Naive thymus-derived CD8-positive, alpha-beta T cell (primary cell): Measurements from ENCODE around the gene KRT9. TPM values are rescaled to one million over a fixed set of nuclear protein-coding genes. Genes with fewer than 3 reads are reported as not detected.
"Not testable (repeated sequence)": the region's sequence is repeated elsewhere in the genome, so short reads cannot be mapped to it uniquely, and the experiment has no call there.

Source experiments
- ATAC-seq, 2 donors: fragments of 150-1000 bp; cut with Tn5 transposase in 1 of 2; sonication (Bioruptor Pico), chemical (Tn5 transposase) in 1 of 2; 1 replicate in 1 of 2; 2 replicates in 1 of 2; pipeline ENCODE4 v1.10.0; 2021; ENCODE audit warnings: mild to moderate bottlenecking in 2 of 2, moderate library complexity in 2 of 2
- POLR2A ChIA-PET: fragments of 350-600 bp; sonication (Branson Sonifier 250); formaldehyde crosslinking; loops from one replicate; lab custom pipeline; 2021; ENCODE audit warnings: antibody characterized with exemption; lab: Charles Lee
- DNase-seq, 10 donors: peaks; one replicate each; pipeline versions ENCODE4 v3.0.0 to v3.0.0-alpha.2; 2020 to 2022
- H3K27ac Mint-ChIP-seq, 10 donors: one replicate each; pipeline ENCODE4 v1.8.0; 2020 to 2022; ENCODE audit warnings: mild to moderate bottlenecking in 10 of 10, mixed read lengths in 10 of 10, moderate library complexity in 4 of 10, inconsistent platforms in 1 of 10
- H3K27me3 Mint-ChIP-seq, 5 donors: one replicate each; pipeline ENCODE4 v1.8.0; 2021 to 2022; ENCODE audit warnings: mixed read lengths in 5 of 5
- H3K36me3 Mint-ChIP-seq, 3 donors: one replicate each; pipeline ENCODE4 v1.8.0; 2020 to 2022; ENCODE audit warnings: mixed read lengths in 3 of 3, mild to moderate bottlenecking in 2 of 3, inconsistent platforms in 1 of 3
- H3K4me1 Mint-ChIP-seq, 4 donors: one replicate each; pipeline ENCODE4 v1.8.0; 2021 to 2022; ENCODE audit warnings: mixed read lengths in 4 of 4
- H3K4me3 Mint-ChIP-seq, 10 donors: one replicate each; pipeline ENCODE4 v1.8.0; 2020 to 2022; ENCODE audit warnings: mild to moderate bottlenecking in 10 of 10, mixed read lengths in 10 of 10, moderate library complexity in 6 of 10, inconsistent platforms in 1 of 10
- H3K9me3 Mint-ChIP-seq, 9 donors: one replicate each; pipeline ENCODE4 v1.8.0; 2020 to 2022; ENCODE audit warnings: mixed read lengths in 9 of 9, mild to moderate bottlenecking in 3 of 9, inconsistent platforms in 1 of 9, moderate library complexity in 1 of 9
- polyA plus RNA-seq, 3 donors: library from polyadenylated mRNA; unstranded; fragments of 300-500 nt; fragmentation: Illumina TruSeq; gene quantifications; one replicate each; pipeline ENCODE4 v1.2.3, GENCODE V29; 2021
- total RNA-seq, 8 experiments: library from RNA in 2 of 8; stranded (reverse) in 2 of 8; gene quantifications; one replicate each; pipeline ENCODE4 v1.2.3 and lab custom pipeline; 2021 to 2026

Gene KRT9
- total RNA-seq (not detected), polyA plus RNA-seq (not detected), total RNA-seq (lab: John Stamatoyannopoulos, UW) (0 to 0.09 (median 0) reads per million in 6 experiments)

DNA sequence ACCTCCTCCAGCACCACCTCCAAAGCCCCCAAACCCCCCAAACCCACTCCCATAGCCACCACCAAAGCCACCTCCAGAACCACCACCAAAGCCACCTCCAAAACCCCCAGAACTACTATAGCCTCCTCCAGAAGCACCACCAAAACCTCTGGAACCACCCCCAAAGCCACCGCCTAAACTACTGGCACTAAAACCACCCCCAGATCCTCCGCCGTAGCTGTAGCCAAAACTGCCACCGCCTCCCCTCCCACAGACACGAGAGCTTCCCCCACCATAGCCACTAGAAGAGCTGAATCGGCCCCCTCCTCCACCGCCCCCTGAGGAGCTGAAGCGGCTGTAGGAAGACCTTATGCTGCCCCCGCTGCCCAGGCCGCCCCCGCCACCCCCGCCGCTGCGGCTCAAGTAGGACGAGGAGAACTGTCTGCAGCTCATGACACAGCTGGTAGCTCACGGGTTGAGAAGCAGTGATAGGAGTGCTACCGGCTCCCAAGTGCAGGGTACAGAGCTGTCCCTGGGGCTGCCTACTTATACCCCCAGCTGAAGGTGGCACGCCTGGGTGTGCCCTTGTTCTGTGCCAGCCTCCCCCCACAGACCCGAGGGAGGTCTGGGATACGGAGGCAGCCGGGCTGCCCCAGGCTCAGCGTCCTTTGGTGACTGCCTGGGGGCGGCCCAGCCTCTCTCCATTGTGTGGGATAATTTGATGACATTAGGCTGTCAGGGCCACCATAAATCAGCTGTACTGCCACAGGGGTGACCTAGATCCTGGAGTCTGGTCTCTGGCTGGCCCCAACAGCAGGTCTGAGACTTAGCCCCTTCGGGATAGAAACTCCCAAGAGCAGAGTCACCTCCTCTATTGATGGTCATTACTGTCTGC, at the start of gene KRT9:
TSS of gene KRT9 (minus strand) at position 499 of the 874 bp plus-strand sequence. CDS start at position 432, 67 bp downstream.
- Mint-ChIP-seq H3K9me3 (peaks cover 0 to 15% (median 10%) of the 10 kb centered on the region in 9 donors), H3K27me3 (peaks cover 15 to 66% (median 44%) of the 10 kb centered on the region in 5 donors), H3K27ac (no peak within 1 kb of the TSS), H3K4me3 (no peak within 1 kb of the TSS), H3K36me3 (peaks cover 0 to 2% (median 0%) of the 10 kb centered on the region in 3 donors), H3K4me1 (peaks cover 9 to 17% (median 12%) of the 10 kb centered on the region in 4 donors)
- no peak for ATAC-seq
- POLR2A ChIA-PET = no interaction called here
- no peak for DNase-seq

DNA sequence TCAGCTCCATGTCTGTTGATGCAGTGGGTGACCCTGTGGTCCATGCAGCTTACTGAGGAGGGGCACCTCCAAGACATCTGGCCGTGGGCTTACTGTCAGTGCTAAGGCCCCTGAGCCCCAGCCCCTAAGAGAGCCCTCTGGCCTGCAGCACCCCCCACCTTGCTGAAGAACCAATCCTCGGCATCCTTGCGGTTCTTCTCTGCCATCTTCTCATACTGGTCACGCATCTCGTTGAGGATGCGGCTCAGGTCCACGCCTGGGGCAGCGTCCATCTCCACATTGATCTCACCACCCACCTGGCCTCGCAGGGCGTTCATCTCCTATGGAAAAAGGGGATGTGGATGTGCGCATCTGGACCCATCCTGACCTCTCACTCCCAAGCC, 49.6 kb upstream of the KRT9 start:
- ATAC-seq, POLR2A ChIA-PET, H3K4me1 Mint-ChIP-seq, H3K36me3 Mint-ChIP-seq, DNase-seq, H3K9me3 Mint-ChIP-seq, H3K4me3 Mint-ChIP-seq: not testable (repeated sequence)
- Mint-ChIP-seq H3K27me3 (peaks cover 0 to 17% (median 5%) of the 10 kb centered on the region in 5 donors), H3K27ac (peak overlapping the region in 1 of 10 donors; percentile 62)

DNA sequence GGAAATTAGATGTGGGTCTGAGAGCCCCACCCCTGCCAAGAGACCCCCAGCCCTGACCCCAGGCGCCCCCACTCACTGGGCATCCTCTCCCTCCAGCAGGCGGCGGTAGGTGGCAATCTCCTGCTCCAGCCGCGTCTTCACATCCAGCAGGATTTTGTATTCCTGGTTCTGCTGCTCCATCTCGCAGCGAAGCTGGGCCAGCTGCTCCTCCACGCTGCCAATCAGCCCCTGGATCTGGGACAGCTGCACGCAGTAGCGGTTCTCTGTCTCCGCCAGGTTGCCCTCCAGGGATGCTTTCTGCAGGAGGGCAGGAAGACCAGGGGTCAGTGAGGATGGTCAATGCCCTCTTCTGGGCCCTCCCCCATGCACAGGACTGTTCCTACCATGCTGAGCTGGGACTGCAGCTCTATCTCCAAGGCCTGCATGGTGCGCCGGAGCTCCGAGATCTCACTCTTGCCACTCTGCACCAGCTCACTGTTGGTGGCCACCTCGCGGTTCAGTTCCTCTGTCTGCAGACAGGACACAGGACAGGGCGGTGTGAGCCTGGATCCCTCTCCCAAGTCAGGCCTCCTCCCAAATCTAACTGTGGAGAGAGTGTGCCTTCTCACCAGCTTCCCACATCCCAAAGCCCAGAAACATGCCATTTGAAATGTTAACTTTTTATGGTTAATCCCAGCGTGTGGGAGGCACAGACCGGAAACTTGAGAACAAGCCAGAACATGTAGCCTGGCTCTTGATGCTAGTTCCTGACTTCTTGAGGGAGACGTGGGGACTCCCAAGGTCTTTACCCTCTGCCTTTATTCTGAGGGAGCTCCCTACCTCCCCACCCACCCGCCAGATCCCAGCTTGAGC, 49.0 kb upstream of the KRT9 start:
- POLR2A ChIA-PET = no interaction called here
- Mint-ChIP-seq H3K9me3 (no peaks in the 10 kb centered on the region), H3K27me3 (peaks cover 0 to 13% (median 4%) of the 10 kb centered on the region in 5 donors), H3K4me1 (no peaks in the 10 kb centered on the region), H3K36me3 (no peaks in the 10 kb centered on the region), H3K27ac (peak overlapping the region in 1 of 10 donors; percentile 54), H3K4me3 (no peak overlapping the region)
- no peak for DNase-seq
- ATAC-seq = no peak

- H3K27ac Mint-ChIP-seq, H3K36me3 Mint-ChIP-seq, POLR2A ChIA-PET, H3K9me3 Mint-ChIP-seq, H3K4me1 Mint-ChIP-seq, ATAC-seq, DNase-seq: not testable (repeated sequence)
- Mint-ChIP-seq H3K27me3 (peaks cover 0 to 13% (median 2%) of the 10 kb centered on the region in 5 donors), H3K4me3 (peak overlapping the region in 1 of 10 donors; percentile 1)
Measured at GRCh38 chr17:41619927-41620582, 48.2 kb upstream of the KRT9 start.

DNA sequence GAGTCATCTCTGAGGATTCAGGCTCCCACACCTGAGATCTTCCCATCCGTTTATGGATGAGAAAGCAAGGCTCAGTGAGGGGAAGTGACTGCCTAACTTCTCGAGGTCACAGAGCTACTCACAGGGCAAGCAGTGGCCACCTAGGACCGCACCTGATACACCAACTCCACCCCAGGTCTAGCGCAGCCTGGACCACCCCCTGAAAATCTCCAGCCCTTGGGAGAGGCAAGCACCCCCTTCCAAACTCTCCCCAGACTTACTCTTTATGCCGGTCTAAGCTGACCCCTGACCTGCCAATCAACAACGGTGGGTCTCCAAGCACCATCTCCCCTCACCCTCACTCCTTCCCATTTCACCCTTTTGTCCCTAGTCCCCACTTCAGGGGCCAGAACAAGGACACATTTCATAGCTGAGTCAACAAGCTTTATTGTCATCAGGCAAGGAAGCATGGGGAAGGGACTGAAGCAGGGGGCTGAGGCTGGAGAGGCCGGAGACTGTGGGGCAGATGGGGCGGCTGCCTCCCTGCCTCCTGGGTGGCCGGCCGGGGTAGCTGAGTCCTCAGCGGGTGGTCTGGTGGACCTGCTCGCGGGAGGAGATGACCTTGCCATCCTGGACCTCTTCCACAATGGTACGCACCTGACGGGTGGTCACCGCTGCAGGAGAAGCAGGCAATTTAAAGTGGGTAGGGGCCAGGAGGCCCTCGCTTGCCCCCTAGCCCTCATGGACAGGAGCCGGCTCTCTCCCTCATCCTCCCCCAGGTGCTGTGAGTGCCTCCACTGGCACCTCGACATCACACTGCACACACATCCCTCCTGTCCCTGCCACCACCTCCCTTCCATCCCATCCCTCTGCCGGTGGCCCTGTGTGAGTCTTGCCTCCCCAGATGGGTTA, 47.4 kb upstream of the KRT9 start:
- H3K4me1 Mint-ChIP-seq = no peaks in the 10 kb centered on the region

DNA sequence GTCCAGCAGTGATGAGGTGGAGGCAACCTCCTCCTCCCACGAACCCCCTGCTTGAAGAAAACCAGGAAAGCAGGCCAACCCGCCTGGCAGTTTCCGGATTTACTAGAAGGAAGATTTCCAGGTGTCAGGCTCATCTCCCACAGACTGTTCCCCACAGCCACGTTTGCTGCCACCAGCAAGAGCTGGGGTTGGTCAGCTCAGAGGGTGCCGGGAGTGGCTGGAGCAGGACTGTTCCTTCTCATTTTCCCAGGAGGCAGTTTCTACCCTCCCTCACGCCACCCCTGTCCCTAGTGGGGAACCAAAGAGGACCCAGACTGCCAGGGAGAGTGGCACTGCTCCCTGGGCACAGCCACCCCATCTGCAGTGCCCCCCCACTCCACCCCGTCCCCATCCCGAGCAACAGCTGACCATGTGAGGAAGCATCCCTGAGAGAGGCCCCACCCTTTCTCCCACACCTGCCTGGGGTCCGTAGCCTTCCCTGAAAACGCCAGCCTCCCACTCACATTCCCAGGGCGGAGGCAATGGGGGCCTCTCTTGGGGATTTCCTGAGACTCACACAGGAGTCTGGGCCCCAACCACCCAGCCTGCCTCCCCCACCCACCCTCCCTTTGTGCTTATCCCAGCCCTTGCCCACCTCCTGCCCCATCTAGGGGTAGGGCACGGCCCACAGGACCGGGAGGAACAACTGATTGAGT, 46.6 kb upstream of the KRT9 start:
- H3K27ac Mint-ChIP-seq = no peak overlapping the region
- no peak for ATAC-seq
- POLR2A ChIA-PET = no interaction called here

More for the DNA sequence above, 47.4 kb upstream of the KRT9 start:
- Mint-ChIP-seq H3K4me3 (no peak overlapping the region), H3K27ac (no peak overlapping the region), H3K36me3 (no peaks in the 10 kb centered on the region), H3K27me3 (peaks cover 0 to 16% (median 2%) of the 10 kb centered on the region in 5 donors), H3K9me3 (no peaks in the 10 kb centered on the region)
- ATAC-seq (no peak), DNase-seq (peak in 1 of 10 donors; percentile 51)
- POLR2A ChIA-PET = no interaction called here

DNA sequence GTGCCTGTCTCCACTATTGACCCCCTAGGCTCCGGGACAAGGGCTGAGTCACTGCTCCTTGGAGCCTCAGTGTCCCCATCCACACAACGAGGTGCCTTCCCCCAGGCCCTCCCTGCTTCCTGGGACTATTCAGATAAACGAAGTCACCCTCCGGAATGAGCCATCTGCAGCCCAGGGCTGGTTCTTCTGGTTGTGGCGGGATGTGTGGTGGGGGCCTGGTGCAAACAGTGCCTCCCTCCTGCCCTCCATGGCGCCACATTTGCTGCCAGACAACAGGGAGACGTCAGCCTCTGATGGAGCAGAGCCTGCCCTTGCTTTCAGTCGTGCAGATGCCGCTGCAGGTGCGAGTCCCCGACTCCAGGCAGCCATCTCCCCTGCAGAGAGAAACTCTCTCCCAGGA, 45.8 kb upstream of the KRT9 start:
- Mint-ChIP-seq H3K9me3 (no peaks in the 10 kb centered on the region), H3K4me3 (no peak overlapping the region), H3K27ac (no peak overlapping the region), H3K27me3 (peaks cover 0 to 18% (median 3%) of the 10 kb centered on the region in 5 donors), H3K4me1 (peaks cover 0 to 1% (median 0%) of the 10 kb centered on the region in 4 donors), H3K36me3 (no peaks in the 10 kb centered on the region)
- POLR2A ChIA-PET = no interaction called here
- no peak for ATAC-seq
- DNase-seq = peak in 1 of 10 donors; percentile 38

More for the DNA sequence above, 46.6 kb upstream of the KRT9 start:
- DNase-seq = peak in 1 of 10 donors; percentile 42
- Mint-ChIP-seq H3K4me3 (no peak overlapping the region), H3K27me3 (peaks cover 0 to 18% (median 2%) of the 10 kb centered on the region in 5 donors), H3K4me1 (peaks cover 0 to 1% (median 0%) of the 10 kb centered on the region in 4 donors), H3K9me3 (no peaks in the 10 kb centered on the region), H3K36me3 (no peaks in the 10 kb centered on the region)

DNA sequence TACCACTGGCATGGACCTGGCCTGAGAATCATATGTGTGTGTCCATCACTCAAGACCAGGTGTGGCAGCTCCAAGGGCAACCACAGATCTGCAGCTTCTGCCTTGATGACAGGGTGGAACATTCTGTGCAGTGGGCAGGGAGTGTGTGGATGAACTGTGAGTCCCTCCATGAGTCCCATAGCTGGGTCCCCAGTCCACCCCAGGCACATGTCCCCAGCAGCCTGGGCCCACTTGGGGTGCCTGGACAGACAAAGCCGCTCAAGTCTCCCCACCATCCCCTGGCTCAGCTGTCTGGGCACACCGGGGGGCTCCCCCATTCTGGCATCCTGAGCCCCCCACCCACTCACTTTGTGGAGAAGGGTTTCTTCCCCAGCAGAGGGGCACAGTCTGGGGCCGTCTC, 45.3 kb upstream of the KRT9 start:
- no peaks in the 10 kb centered on the region for H3K9me3 Mint-ChIP-seq
- peak in 1 of 10 donors; percentile 52 for DNase-seq
- POLR2A ChIA-PET = no interaction called here

GRCh38 chr17:41616486-41616885, 44.6 kb upstream of the KRT9 start:
- ATAC-seq, H3K27ac Mint-ChIP-seq, POLR2A ChIA-PET, H3K9me3 Mint-ChIP-seq, H3K36me3 Mint-ChIP-seq, H3K4me3 Mint-ChIP-seq, H3K4me1 Mint-ChIP-seq: not testable (repeated sequence)
- peak in 1 of 10 donors; percentile 28 for DNase-seq
- peaks cover 0 to 17% (median 3%) of the 10 kb centered on the region in 5 donors for H3K27me3 Mint-ChIP-seq

More for the DNA sequence above, 45.3 kb upstream of the KRT9 start:
- peaks cover 0 to 17% (median 3%) of the 10 kb centered on the region in 5 donors for H3K27me3 Mint-ChIP-seq
- H3K4me3 Mint-ChIP-seq = no peak overlapping the region
- H3K27ac Mint-ChIP-seq = no peak overlapping the region
- peaks cover 0 to 1% (median 0%) of the 10 kb centered on the region in 4 donors for H3K4me1 Mint-ChIP-seq
- no peaks in the 10 kb centered on the region for H3K36me3 Mint-ChIP-seq
- ATAC-seq = no peak

GRCh38 chr17:41615454-41615853, 43.6 kb upstream of the KRT9 start:
- H3K36me3 Mint-ChIP-seq = no peaks in the 10 kb centered on the region

GRCh38 chr17:41614767-41615166, 42.9 kb upstream of the KRT9 start:
- DNase-seq, H3K4me1 Mint-ChIP-seq, H3K4me3 Mint-ChIP-seq, H3K9me3 Mint-ChIP-seq, POLR2A ChIA-PET, H3K36me3 Mint-ChIP-seq, ATAC-seq, H3K27ac Mint-ChIP-seq: not testable (repeated sequence)
- peaks cover 0 to 30% (median 13%) of the 10 kb centered on the region in 5 donors for H3K27me3 Mint-ChIP-seq

More at GRCh38 chr17:41615454-41615853, 43.6 kb upstream of the KRT9 start:
- Mint-ChIP-seq H3K27ac (no peak overlapping the region), H3K27me3 (peaks cover 0 to 24% (median 8%) of the 10 kb centered on the region in 5 donors), H3K4me1 (peaks cover 0 to 1% (median 0%) of the 10 kb centered on the region in 4 donors), H3K9me3 (no peaks in the 10 kb centered on the region), H3K4me3 (no peak overlapping the region)
- DNase-seq (peak in 1 of 10 donors; percentile 42), ATAC-seq (no peak)
- POLR2A ChIA-PET = no interaction called here
